ENCODE results near the gene FGB. TPM values are rescaled to one million over a fixed set of nuclear protein-coding genes. Genes with fewer than 3 reads are reported as not detected.

FGB gene
- total and polyA plus RNA-seq, 2 of the 13 experiments (the other 11 are each of a cell fraction or from before 2014, with no cell fraction given), result 226 to 784 TPM

- TF ChIP-seq BATF2 (CRISPR knock-in tag; IDR thresholded peaks at IDR 0.05) (peak; percentile 42; the same call in 1 of the 2 replicates), MEIS2 (CRISPR knock-in tag; IDR thresholded peaks at IDR 0.05) (peak; percentile 86), MYC (CRISPR knock-in tag; IDR thresholded peaks at IDR 0.05; ENCODE audit: borderline replicate concordance) (no peak), RCOR2 (CRISPR knock-in tag; IDR thresholded peaks at IDR 0.05) (peak; percentile 91), MYNN (CRISPR knock-in tag; IDR thresholded peaks at IDR 0.05; ENCODE audit: low read depth) (0 out of 2 replicates have a peak, but pooled peaks have one; percentile 29), ZKSCAN5 (CRISPR knock-in tag; IDR thresholded peaks at IDR 0.05) (peak; percentile 50; the same call in 1 of the 2 replicates), CBFB (CRISPR knock-in tag; IDR thresholded peaks at IDR 0.05) (peak; percentile 65; the same call in 1 of the 2 replicates), SAFB2 (CRISPR knock-in tag; IDR thresholded peaks at IDR 0.05; ENCODE audit: borderline replicate concordance, low read depth) (no peak), WIZ (CRISPR knock-in tag; IDR thresholded peaks at IDR 0.05) (no peak), RBM22 (optimal IDR thresholded peaks at IDR 0.05; ENCODE audit: low read length) (peak; percentile 79), HDAC2 (CRISPR knock-in tag; IDR thresholded peaks at IDR 0.05) (peak; percentile 99), FLYWCH1 (CRISPR knock-in tag; IDR thresholded peaks at IDR 0.05) (no peak), RXRB (CRISPR knock-in tag; IDR thresholded peaks at IDR 0.05; ENCODE audit: borderline replicate concordance) (peak; percentile 99), YEATS4 (CRISPR knock-in tag; IDR thresholded peaks at IDR 0.05; ENCODE audit: borderline replicate concordance) (0 out of 2 replicates have a peak, but pooled peaks have one; percentile 30), GATAD1 (CRISPR knock-in tag; IDR thresholded peaks at IDR 0.05) (peak; percentile 67), ZNF362 (CRISPR knock-in tag; IDR thresholded peaks at IDR 0.05; ENCODE audit: borderline replicate concordance) (peak; percentile 76; the same call in 1 of the 2 replicates), TBX3 (IDR thresholded peaks at IDR 0.05; ENCODE audit: borderline replicate concordance) (peak; percentile 66; the same call in 1 of the 2 replicates), ZNF256 (CRISPR knock-in tag; conservative IDR thresholded peaks at IDR 0.05) (0 out of 2 replicates have a peak, but pooled peaks have one; percentile 60), HIC2 (CRISPR knock-in tag; IDR thresholded peaks at IDR 0.05; ENCODE audit: low read depth) (peak; percentile 42; the same call in 1 of the 2 replicates), MLX (CRISPR knock-in tag; IDR thresholded peaks at IDR 0.05) (peak; percentile 67; the same call in 1 of the 2 replicates)
Observed at GRCh38 chr4:154590329-154591006, 27.7 kb downstream of the FGB start, which contains the start of gene FGA (continued).
